ENCODE measurements around the gene ADCYAP1R1.

The ADCYAP1R1 gene

DNA sequence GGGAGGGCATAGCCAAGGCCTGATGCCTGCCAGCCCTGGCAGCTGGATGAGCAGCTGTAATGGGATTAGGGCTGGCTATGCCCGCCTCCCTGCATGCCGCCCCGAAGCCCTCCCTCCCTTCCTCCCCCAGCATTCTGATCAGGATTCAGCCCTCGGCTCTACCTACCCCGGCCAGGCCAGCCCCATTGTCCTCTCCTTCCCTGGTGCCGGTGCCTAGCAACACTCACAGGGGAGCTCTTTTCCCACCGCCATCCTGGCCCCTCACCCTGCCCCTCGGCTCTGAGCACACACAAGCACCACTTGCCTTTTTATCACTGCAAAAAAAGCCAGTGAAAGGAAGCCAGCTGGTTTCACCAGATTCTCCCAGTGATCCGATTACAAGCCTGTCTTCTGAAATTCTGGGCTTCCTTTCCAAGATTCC, 9.0 kb upstream of the ADCYAP1R1 start:
- DNase-seq (ENCODE audit: low read depth) = no peak

DNA sequence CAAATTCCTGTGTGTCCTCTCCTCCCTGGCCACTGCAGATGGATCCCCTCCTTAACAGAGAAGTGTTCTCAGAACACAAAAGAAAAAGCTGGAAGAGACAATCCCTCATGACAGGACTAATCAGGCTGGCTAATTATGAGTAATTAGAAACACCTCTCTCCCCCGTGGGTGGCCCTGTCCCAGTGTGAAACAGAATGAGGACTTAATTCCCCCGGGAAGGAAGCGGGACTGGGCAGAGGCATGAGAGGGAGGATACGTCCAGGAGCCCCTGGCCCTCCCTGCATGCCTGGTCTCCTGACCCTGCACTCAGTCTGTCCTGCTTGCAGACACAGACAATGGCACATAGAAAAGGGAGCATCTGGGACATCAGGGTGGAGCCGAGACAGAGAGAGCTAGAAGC, 7.6 kb upstream of the ADCYAP1R1 start:
- DNase-seq (ENCODE audit: low read depth) = no peak

DNA sequence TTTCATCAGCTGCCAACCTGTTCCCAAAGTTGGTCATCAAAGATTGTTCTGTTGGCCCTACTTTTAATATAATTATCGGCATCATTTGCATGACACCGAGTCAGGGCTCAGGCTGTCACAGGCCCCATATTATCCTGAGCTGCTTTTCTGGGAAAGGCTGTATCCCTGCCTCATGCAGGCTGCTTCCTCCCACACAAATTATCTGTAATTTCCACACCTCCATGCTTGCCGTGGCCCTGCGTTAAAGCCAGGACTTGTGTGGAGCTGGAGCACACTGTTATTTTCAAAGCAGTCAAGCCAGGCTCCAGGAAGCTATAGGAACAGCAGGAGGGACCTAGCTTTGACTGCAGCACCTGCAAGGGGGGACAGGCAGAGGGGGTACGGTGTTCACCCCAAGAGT, 5.4 kb upstream of the ADCYAP1R1 start:
- no peak for DNase-seq (ENCODE audit: low read depth)

DNA sequence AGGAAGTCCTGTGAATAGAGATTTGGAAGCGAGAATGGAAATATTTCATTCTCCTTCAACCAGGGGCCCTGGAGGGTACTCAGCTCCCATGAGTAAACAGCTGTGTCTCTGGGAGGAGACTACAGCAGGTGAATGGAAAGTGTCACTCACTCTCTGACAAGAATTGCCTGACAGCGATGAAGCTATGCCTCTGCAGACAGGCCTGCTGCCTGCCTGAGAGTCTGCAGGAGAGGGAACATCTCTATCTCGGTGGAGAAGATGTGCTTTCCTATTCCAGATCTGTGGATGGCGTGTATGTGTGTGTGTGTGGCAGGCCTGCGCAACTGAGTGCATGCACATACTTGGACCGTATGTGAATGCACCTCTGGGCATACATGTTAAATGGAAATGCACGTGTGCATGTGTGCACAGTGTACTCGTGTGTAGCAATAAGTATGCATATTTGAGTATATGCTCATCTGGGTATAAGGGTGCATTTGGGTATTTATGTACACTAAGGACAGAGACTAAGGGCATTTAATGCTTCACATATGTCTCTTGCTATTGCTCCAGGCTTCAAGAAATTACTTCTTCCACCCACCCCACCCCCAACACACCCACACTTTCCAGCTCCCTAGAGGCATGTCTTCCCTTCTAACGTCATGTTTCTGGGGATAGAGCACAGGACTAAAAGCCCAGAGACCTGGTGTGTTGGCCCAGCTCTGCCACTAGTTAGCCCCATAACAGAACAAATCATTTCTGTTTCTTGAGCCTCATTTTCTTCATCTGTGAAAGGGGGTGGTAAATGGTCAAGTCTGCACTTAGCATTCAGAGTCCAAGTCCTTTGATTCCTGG, 4.6 kb upstream of the ADCYAP1R1 start:
- DNase-seq (ENCODE audit: low read depth) = no peak

DNA sequence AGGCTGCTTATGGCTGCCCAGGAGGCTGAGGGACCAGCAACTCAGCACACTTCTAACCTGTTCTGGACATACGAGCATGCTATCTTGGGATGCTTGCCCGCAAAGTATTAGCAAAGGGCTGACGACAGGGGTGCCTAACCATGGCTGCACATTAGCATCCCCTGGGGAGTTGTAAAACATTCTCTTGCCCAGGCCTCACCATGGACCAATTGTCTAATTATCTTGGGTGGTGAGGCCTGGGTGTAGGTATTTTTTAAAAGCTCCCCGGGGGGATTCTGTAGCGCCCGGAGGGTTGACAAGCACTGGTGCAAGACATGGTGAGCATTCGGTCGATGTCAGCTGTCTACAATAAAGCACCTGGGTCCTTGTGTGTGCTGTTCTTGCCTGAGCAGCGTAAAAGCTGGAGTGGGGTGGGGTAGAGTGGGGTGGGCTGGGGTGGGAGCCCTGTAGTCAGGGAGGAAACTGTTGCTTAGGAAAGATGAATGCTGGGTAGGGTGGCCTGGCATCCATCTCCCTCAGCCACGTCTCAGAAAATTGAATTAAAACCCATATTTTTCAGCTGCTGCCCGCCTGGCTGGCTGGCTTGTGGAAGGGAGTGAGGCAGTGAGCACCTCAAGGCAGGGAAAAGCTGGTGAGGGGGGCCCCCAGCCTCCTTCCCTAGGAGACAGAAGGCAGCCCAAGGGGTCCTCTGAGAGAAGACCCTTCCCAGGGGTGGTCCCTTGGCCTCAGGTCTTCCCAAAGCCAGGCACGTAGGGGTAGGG, 2.9 kb upstream of the ADCYAP1R1 start:
- DNase-seq (ENCODE audit: low read depth) = no peak

DNA sequence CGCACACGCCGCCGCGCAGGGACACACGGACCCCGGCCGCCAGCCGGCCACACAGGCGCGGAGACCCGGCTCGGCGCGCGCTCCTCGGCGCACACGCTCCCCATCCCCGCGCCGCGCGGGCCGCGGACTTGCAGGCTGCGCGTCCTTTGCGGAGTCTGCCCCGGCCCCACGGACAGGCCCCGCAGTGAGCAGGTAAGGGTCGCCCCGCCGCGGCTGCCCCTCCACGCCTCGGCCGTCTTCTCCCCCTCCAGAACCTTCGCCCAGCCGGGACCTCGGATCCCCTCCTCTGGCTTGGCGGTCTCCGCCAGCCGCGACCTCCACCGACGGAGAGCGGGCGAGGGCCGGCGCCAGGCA, 356 bp downstream of the ADCYAP1R1 start:
- DNase-seq (ENCODE audit: low read depth) = no peak

DNA sequence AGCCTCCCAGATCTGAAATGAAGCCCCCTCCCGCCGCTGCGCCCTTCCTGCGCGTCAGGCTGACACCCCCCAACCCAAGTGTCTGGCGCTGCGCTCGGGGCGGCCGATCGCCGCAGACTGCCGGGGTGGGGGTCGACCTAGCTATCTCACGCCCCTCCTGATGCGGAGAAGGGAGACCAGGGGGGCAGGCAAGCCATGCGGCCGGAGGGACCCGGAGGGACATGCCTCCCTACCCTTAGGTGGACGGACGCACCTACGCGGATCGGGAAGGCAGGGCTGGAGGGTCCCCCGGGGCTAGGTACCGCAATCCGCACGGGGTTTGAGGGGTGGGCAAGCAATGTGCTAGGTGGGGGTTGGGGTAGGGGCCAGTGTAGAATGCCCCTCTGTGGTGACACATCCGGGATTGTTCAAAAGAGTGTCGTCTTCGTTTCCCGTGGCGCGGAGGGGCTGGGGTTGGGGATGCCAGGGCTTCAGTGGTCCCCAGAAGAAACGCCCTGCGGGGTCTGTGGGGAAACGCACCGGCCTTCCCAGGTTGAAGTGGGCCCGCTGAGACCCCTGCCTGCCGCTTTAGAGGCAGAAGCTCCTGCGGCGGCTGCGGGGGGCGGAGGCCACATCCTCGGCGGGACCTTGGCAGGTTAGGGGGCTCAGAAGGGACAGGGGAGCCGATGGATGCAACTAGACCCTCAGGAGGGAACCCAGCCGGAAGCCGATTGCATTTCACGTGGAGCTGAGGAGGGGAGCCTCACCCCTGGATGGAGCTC, 913 bp downstream of the ADCYAP1R1 start:
- DNase-seq (ENCODE audit: low read depth) = no peak

DNA sequence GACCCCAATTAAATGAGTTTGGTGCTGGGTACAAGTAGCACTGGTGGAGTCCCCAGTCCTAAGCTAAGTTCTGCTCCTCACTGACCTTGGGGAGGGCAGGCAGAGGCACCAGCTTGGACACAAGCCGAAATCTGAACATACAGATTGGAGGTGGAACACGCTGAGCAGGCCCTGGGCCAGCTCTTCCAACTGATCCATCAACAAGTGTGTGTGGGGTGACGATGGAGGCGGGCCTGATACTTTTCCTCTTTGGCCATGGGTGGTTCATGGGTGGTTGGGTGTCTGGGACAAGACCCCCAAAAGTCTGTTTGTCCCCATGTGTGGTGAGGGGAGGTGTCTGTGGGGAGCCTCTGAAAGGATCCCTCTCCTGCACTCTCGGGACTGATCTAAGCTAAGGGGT, 1.9 kb downstream of the ADCYAP1R1 start:
- DNase-seq (ENCODE audit: low read depth) = no peak

DNA sequence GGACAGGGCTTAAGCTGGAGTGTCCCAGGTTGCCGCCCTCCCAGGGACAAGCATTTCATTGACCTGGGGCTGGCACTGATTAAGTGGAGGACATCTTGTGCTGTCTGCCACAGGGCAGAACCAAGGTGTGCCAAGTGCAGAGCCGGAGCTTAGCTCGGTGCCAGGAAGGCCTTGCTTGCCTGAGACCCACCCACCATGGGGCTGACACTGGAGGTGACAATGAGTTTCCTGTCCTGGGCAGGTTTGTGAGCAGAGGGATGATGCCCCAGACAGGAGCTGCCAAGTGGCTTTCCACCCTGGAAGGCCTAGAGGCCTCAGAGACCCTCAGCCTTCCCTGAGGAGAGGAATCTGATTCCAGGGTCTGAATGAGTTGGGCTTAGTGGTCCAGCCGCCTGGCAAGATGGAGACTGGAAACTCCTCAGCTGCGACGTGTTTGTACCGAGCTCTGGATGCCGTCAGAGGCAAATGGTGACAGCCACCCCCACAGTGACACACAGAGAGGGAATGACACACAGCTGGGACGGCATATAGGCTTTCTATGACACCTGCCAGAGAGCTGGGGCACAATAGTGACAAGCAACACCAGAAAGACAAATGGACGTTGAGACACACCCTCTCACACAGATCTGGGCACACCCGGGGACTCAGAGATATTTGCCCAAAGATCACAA, 2.6 kb downstream of the ADCYAP1R1 start:
- DNase-seq (ENCODE audit: low read depth) = no peak

DNA sequence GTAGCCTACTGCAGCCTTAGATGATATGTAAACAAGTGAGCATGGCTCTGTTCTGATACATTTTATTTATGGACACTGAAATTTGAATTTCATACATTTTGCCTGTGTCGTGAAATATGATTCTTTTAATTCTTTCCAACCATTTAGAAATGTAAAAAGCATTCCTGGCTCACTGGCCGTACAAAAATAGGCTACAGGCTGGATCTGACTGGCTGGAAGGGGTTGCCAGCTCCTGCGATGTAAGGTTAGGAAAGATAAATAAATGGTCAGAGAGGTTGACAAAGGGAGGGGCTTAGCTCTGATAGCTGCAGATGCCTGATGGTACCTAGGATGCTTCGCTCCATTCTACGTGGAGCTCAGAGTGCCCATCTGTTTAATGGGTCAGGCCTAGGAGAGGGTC, 3.4 kb downstream of the ADCYAP1R1 start:
- DNase-seq (ENCODE audit: low read depth) = no peak

DNA sequence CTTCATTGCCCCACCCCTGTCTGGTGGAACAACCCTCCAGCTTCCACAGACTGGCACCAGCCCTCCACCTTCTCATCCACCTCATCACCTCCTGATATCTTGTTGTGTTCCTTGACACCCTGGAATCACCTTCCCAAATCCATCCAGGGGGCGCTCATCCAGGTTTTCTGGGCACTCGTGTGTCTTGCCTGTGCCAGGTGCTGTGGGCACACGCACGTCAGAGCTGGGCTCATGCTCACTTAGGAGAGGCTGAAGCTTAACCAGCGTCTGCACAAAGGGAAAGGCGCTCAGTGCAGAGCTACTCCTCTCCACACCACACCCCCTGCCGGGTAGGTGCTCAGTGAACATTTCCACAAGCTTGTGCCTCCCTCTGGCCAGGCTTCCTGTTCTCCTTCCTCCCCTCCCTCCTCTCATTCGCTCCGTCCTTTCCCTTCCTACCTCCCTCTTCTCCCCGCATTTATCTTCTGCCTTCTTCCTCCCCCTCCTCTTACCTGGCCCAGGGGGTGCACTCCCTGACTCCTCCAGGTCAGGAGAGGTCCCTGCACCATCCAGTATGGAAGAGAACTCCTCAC, 4.8 kb downstream of the ADCYAP1R1 start:
- DNase-seq (ENCODE audit: low read depth) = no peak

DNA sequence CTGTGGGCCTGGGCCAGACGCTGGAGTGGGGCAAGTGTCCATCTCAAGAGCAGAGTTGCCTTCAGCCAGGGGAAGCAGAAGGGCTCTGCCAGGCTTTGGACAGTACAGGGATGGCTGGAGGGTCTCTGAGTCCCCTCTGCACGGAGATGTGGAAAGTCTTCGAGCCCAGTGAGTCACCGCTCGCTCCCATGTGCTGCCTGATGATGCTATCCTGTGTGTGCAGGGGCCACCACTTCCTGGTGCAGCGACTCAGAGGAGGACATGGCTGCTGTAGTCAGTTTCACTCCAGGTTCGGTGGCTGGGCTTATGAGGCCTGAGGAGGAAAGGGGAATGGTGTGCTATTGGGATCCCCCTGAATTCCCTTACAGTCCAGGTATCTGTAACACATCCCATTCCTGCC, 6.0 kb downstream of the ADCYAP1R1 start:
- DNase-seq (ENCODE audit: low read depth) = no peak

DNA sequence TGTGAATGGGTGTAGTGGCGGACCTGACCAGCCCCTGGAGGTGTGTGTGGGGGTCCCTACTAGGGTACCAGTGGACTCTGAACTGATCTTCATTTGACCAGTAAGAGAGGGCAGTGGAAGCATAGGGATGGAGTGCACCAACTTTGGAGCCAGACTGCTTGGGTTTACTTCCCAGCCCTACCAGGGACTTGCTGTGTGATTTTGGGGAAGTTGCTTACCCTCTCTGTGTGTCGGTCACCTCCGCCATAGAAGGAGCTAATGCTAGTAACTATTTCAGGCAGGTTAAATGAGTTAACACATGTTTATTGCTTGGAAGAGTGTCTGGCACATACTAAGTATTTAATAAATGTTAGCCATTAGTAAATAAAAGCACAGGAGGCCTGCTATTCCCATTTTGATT, 6.6 kb downstream of the ADCYAP1R1 start:
- no peak for DNase-seq (ENCODE audit: low read depth)

DNA sequence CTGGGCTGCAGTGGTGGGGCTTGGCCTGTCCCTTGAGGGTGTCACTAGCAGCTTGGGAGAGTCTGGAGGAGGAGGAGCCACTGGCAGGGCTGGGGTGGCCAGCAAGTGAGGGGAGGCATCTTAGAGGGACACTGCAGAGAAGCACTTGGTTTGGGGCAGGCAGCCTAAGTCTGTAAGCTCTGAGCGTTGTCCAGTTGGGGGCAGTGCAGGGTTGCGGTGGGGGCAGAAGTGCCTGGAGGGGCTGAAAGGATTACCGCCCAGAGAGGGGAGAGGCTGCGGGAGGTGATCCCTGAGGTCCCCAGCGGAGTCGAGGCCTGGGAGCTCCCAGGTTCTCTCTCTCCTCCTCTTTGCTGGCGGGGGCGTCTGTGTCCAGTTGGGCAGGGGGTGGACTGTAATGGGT, 7.4 kb downstream of the ADCYAP1R1 start:
- no peak for DNase-seq (ENCODE audit: low read depth)

DNA sequence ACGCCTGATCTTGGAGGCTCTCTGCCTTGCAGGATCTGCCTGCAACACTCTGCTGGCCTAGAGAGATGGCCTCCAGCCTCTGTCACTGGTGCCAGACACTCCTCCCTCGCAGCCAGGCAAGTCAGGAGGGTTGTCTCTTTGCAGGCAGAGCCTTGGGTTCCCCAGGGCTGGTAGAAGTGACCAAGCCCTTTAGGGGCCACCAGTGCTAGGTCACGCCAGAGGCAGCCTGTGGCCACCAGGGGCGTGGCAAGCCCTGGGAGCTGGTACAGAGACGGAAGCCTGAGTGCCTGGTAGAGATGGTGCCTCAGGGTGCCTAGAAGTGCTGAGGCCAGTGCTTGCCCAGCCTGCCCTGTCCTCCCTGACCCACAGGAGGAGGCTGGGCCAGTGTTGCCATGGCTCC, 9.1 kb downstream of the ADCYAP1R1 start:
- no peak for DNase-seq (ENCODE audit: low read depth)

DNA sequence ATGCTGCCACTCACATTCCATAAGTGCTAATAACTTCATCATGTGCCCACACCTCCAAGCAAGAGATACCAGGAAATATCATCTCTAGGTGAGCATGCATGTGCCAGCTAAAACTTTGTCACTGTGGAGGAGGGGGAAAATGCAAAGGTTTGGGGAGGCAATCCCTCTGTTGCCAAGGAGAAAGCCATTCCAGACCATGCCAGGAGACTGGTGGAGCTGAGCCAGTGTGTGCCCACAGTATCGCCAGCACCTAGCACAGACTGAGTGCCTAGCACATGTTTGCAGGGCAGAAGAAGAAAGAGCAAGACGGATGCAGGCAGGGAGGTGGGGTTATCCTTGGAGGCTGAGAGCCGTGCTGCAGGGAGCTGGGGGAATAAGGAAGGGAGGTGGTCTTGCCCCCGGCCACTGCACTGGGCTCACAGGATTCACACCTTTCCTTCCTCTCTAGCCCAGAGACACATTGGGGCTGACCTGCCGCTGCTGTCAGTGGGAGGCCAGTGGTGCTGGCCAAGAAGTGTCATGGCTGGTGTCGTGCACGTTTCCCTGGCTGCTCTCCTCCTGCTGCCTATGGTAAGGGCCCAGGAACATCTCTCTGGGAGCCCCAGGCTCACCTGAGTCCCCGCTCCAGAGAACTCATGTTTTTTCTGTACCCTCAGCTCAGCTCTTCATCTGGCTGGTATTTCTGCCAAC, 10.8 kb downstream of the ADCYAP1R1 start:
- no peak for DNase-seq (ENCODE audit: low read depth)

DNA sequence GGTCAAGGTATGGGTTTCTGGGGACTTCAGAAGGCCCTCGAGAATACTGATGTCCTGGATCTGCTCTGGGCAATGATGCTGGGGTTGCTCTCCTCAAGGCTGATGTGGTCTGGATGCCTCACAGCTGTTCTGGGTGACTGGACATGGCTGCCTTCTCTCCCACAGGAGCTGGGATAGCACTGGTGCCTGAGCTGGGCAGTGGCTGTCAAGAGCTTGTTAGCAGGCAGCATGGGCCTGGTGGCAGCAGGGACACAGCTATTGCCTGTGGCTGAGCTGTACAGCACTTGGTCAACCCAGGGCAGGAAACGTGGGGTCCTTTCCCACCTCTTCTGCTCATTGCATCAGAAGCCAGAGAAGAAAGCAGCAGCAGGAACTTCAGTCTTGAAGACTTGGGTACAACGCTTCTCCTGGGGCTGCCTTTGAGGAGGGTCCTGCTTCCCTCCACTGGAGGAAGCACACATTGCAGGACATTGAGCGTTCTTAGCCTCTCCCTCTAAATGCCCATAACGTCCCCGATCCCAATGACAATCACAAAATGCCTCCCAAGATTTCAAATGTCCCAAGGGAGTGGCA, 13.0 kb downstream of the ADCYAP1R1 start:
- DNase-seq (ENCODE audit: low read depth) = no peak

DNA sequence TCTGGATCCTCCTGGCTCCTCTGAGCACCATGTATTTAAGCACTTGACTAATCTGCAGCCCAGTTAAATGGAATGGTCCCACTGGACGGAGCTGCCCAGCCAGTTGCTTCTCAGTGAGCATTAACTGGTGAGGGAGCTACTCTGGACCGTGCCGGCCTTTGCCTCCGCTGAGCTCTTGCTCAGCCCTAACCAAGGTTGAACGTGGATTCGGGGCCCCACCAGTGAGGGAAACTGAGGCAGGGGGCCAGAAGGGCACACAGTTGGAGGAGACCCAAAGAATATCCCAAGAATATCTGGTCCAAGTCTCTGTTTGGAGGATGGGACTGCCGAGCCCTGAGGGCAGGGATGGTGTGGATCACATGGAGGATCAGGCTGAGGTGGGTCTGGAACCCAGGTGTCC, 13.7 kb downstream of the ADCYAP1R1 start:
- DNase-seq (ENCODE audit: low read depth) = no peak

DNA sequence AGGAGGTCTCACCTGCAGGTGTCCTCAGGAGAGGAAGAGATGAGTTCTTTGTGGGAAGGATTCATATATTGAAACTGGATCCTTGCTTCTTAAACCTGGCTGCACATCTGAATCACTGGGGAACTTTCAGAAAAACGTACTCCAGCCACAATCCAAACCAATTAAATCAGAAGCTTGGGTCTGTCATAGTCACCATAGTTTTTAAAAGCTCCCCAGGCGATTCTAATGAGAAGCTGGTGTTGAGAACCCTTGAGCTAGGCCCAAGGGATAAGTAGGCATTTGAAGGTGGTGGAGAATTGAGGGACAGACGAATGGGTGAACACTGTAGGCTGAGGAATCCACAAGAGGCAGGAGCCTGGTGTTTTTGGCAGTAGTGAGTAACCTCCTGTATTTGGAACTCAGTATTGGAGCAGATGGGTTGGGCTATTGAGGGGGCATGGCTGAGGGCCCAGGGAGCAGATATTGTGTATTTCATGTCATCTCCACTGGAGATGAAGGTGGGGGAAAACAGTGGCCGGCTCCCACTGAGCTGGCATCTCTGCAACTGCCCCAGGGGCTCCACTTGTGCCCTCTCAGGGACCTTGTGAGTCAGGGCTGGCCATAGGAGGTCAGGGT, 14.5 kb downstream of the ADCYAP1R1 start:
- no peak for DNase-seq (ENCODE audit: low read depth)

DNA sequence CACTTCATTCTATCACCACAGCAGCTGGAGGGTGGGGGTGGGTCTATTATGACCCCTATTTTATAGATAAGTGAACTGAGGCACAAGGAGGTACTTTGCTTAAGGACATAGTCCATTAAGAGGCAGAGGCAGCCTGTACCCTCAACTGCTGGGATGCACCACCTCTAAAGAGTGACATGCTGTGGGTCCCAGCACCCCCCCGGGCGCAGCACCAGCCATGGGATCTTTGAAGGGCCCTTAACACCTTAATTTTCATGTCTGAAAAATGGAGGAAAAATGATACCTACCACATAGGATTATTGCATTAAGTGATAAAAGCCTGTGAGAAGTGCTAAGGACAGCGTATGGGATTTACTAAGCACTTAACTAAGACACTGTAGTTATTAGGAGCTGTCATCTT, 15.4 kb downstream of the ADCYAP1R1 start:
- no peak for DNase-seq (ENCODE audit: low read depth)
